ENCODE results near the gene NWD2.
"Not testable (repeated sequence)": the region's sequence is repeated elsewhere in the genome, so short reads cannot be mapped to it uniquely, and the experiment has no call there.

The NWD2 gene

GRCh38 chr4:37388681-37389365 is 144.3 kb downstream of the NWD2 start:
- H3K4me3 ChIP-seq = no peak overlapping the region
- no peak overlapping the region for H3K27ac ChIP-seq

GRCh38 chr4:37389366-37389765 is 144.8 kb downstream of the NWD2 start:
- Histone ChIP-seq H3K27ac (no peak overlapping the region), H3K4me3 (no peak overlapping the region)

- Histone ChIP-seq H3K4me3 (no peak overlapping the region), H3K27ac (no peak overlapping the region)
Measured at GRCh38 chr4:37389967-37390580, 145.5 kb downstream of the NWD2 start.

GRCh38 chr4:37392521-37393255 is 148.1 kb downstream of the NWD2 start:
- H3K4me3 ChIP-seq = no peak overlapping the region
- H3K27ac ChIP-seq = peak overlapping the region in 1 of 21 experiments; percentile 22

- no peak overlapping the region for H3K4me3 ChIP-seq
- no peak overlapping the region for H3K27ac ChIP-seq
Measured at GRCh38 chr4:37393321-37393720, 148.8 kb downstream of the NWD2 start.

DNA sequence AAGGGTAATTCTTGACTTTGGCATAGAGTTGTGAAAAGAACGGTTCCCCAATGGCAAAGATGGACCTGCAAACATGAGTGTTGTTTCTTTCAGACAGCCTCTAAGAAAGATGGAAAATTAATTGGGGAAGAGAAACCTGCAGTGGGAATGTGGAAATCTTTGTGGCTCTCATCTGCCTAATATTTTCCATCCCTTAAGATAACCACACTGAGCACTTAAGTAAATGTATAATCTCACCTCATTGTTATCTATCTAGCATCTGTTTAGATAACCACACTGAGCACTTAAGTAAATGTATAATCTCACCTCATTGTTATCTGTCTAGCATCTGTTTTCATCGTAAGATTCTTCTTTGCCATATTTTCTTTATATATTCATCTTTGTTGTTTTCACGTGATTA is 149.3 kb downstream of the NWD2 start:
- Histone ChIP-seq H3K4me3 (no peak overlapping the region), H3K27ac (no peak overlapping the region)

- H3K27ac ChIP-seq = no peak overlapping the region
Measured at GRCh38 chr4:37397505-37397904, 153.0 kb downstream of the NWD2 start.

DNA sequence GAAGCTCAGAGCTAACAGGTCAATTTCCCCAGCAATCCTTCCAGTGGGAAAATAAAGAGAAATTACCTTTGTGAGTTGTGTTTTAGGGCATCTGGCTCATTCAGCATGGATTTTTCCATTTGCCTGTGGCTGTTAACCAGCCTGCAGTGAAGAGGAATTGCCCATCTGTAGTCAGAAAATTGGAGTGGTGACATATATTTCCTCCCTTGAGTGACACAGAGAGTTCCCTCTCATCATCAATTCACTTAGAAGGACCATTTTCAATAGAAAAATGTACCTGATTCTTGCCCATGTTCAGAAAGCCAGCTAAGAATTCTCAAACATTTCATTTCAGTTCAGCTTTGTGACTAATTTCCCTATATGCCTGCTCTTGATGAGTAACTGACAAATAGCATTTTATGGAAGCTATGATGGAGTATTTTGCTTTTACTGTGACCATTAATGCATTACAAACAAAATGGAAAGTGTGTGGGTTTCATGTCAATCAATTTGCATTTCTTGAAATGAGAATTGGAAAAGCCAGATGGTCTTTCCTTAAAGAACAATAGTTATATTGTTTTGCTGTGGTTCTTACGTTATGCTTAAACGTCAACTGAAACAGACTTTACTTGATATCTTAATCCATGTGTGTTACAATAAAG is 155.8 kb downstream of the NWD2 start:
- Histone ChIP-seq H3K4me3 (no peak overlapping the region), H3K27ac (no peak overlapping the region)

More at GRCh38 chr4:37397505-37397904, 153.0 kb downstream of the NWD2 start:
- no peak overlapping the region for H3K4me3 ChIP-seq

GRCh38 chr4:37407938-37408826 is 163.6 kb downstream of the NWD2 start:
- not testable (repeated sequence) for H3K27ac ChIP-seq, H3K4me3 ChIP-seq

- not testable (repeated sequence) for H3K4me3 ChIP-seq, H3K27ac ChIP-seq
Measured at GRCh38 chr4:37413612-37414011, 169.1 kb downstream of the NWD2 start.

GRCh38 chr4:37415845-37416369 is 171.4 kb downstream of the NWD2 start:
- H3K27ac ChIP-seq = no peak overlapping the region
- no peak overlapping the region for H3K4me3 ChIP-seq

GRCh38 chr4:37421614-37422013 is 177.1 kb downstream of the NWD2 start:
- Histone ChIP-seq H3K4me3 (no peak overlapping the region), H3K27ac (no peak overlapping the region)

DNA sequence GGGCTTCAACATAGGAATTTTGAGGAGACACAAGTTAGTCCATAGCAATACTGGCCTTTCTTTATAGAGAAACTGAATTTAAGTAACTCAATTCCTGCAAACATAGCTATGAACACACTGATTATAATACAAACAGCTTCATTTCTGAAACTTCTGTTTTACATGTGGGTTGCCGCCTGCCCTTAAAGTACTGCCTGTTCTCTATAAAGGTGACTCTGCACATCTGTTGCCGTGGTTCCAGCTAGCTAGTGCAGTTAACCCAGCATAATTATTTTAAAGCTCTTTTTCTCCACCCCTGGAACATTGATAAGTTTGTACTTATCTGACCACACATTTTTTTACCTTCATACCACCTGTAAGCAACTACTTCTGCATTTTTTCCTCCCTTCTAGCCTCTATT is 177.6 kb downstream of the NWD2 start:
- H3K4me3 ChIP-seq = no peak overlapping the region
- no peak overlapping the region for H3K27ac ChIP-seq

DNA sequence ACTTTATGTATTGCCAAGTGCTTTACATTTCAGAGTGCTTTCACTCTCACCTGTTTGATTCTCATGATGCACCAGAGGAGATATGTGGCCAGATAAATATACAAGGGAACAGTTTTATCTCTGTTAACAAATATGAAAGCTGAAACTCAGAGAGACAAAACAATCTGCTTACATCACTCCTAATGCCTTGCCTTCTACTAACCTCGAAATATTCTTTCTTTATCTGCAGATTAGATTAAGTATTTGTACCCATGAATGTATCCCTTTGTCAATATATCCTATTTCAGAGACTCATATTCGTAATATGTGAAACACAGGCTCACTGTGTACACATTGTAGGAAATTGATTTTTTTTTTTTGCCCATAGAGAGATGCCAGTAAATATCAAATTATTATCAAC is 178.1 kb downstream of the NWD2 start:
- H3K27ac ChIP-seq = no peak overlapping the region
- H3K4me3 ChIP-seq = no peak overlapping the region

- H3K4me3 ChIP-seq = no peak overlapping the region
- no peak overlapping the region for H3K27ac ChIP-seq
Measured at GRCh38 chr4:37423310-37423709, 178.8 kb downstream of the NWD2 start.

- Histone ChIP-seq H3K4me3 (no peak overlapping the region), H3K27ac (no peak overlapping the region)
Measured at GRCh38 chr4:37424753-37425152, 180.2 kb downstream of the NWD2 start.

DNA sequence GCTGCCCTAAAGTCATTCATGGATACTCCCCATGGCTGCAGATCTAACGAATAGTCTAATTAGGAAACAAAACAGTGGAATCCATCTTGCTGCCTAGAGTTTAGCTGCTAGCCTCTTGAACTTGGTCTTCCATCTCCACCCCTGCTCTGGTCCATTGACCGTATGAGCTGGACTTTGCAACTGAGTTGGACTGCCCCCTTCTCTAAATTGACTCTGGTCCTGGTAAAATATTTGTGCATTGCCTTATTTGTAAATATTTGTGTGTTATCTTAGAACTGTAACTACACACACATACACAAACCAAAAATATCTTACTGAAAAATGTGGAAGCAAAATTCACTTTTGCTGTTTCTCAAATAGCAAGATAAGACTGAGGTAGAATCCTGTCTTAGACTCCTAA is 181.3 kb downstream of the NWD2 start:
- H3K27ac ChIP-seq = no peak overlapping the region
- H3K4me3 ChIP-seq = no peak overlapping the region

DNA sequence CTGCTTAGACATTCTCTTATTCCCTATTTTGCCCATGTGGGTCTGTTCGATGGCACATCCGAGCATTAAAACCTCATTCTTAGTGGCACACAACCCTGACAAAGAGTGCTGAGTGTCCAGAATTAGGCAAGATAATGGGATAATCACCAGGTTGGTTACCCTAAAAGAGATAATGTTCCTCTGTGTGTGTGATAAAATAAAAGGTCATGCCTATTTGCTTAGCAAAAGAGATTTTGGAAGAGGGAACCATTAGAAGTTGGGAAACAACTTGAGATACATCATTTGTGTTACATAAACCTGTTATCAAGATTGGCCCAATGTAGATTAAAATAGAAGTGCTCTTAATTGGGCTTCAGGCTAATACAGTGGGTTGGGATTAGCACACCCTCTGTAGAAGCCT is 182.7 kb downstream of the NWD2 start:
- Histone ChIP-seq H3K27ac (no peak overlapping the region), H3K4me3 (no peak overlapping the region)

DNA sequence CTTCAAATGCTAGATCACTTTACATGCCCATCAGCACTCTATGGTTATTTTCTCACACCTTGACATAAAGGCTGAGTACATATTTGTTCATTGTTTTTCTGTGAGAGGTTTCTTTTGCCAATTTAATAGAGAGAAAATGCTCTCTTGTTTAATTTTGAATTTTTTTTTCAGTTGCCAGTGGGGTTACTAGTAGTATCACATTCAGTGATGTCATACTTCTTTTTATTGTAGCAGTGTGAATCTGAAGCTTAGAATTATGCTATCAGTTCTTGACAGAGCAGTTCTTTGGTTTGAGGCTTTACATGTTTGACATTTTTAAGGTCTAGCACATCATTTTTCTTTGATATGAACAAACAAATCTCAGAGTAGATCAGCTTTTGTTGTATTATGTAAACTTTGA is 185.4 kb downstream of the NWD2 start:
- no peak overlapping the region for H3K27ac ChIP-seq
- H3K4me3 ChIP-seq = no peak overlapping the region
